GM12878 (cell line): ENCODE measurements around the gene DOCK7. TPM values are rescaled to one million over a fixed set of nuclear protein-coding genes. Genes with fewer than 3 reads are reported as not detected.

ENCODE experiments used
- ATAC-seq: fragments of 200-7000 bp; cut with Tn5 transposase; 3 replicates; pipeline ENCODE4 v1.9.1; 2020; ENCODE audit warnings: mild to moderate bottlenecking, moderate library complexity
- BruUV-seq: library from RNA; stranded (reverse); fragments of 400-500 nt; replicated peaks from 2 replicates; lab custom pipeline; 2021; lab: Mats Ljungman, UMichigan
- CTCF ChIA-PET: fragments of 300-600 bp; sonication (Branson Sonifier 250); formaldehyde crosslinking; extraction: SDS; loops from one replicate; lab custom pipeline; 2021; ENCODE audit warnings: inconsistent platforms; lab: Yijun Ruan, JAX
- POLR2A ChIA-PET: fragments of 350-600 bp; formaldehyde crosslinking; extraction: SDS; loops from one replicate; lab custom pipeline; 2021; ENCODE audit warnings: inconsistent platforms; lab: Charles Lee
- RAD21 ChIA-PET: fragments of 300-600 bp; sonication (Branson Sonifier 250); formaldehyde crosslinking; loops from one replicate; lab custom pipeline; 2023; ENCODE audit warnings: antibody characterized with exemption; ENCODE audit not compliant: unreplicated experiment; lab: Charles Lee
- SMC1A ChIA-PET: fragments of 300-600 bp; sonication (Branson Sonifier 250); formaldehyde crosslinking; loops from one replicate; lab custom pipeline; 2023; ENCODE audit not compliant: unreplicated experiment, uncharacterized antibody; lab: Charles Lee
- DNase-seq: peaks from one replicate; pipeline ENCODE4 v3.0.0-alpha.2; 2011; ENCODE audit warnings: low read depth, low spot score
- FAIRE-seq: peaks from 3 replicates; lab custom pipeline; 2011; peaks lifted over from hg19 to GRCh38; lab: Jason Lieb, UNC
- H2AFZ ChIP-seq: 2 replicates; pipeline ENCODE4 v1.6.0; 2011; ENCODE audit warnings: low read depth, low read length, control low read depth; ENCODE audit not compliant: control insufficient read depth
- H3K27ac ChIP-seq: 2 replicates; pipeline ENCODE4 v1.5.1; 2011; ENCODE audit warnings: control low read depth; ENCODE audit not compliant: control insufficient read depth, insufficient read depth
- H3K27me3 ChIP-seq, 2 experiments: replicated peaks in 1 of 2; 2 replicates each; pipeline versions ENCODE4 v1.6.0 to v1.6.1; 2011; ENCODE audit warnings: low read length in 1 of 2; ENCODE audit not compliant: control insufficient read depth in 2 of 2, insufficient read depth in 2 of 2
- H3K36me3 ChIP-seq, 2 experiments: 2 replicates each; pipeline ENCODE4 v1.5.1; 2011; ENCODE audit warnings: low read length in 1 of 2; ENCODE audit not compliant: control insufficient read depth in 2 of 2, insufficient read depth in 2 of 2
- H3K4me1 ChIP-seq: 2 replicates; pipeline ENCODE4 v1.6.1; 2011; ENCODE audit warnings: mild to moderate bottlenecking, low read length, moderate library complexity, mixed read lengths; ENCODE audit not compliant: control insufficient read depth, insufficient read depth
- H3K4me2 ChIP-seq: 2 replicates; pipeline ENCODE4 v1.6.0; 2011; ENCODE audit warnings: control low read depth; ENCODE audit not compliant: control insufficient read depth, insufficient read depth
- H3K4me3 ChIP-seq: fragments of 200-600 bp; sonication (generic); 2 replicates; pipeline ENCODE4 v1.5.1; 2016
- H3K79me2 ChIP-seq: 2 replicates; pipeline ENCODE4 v1.6.0; 2011; ENCODE audit warnings: low read length; ENCODE audit not compliant: control insufficient read depth, insufficient read depth
- H3K9ac ChIP-seq: 2 replicates; pipeline ENCODE4 v1.8.0; 2011; ENCODE audit warnings: low read length, control low read depth, mixed read lengths; ENCODE audit not compliant: control insufficient read depth, insufficient read depth
- H3K9me3 ChIP-seq: replicated peaks from 3 replicates; pipeline ENCODE4 v1.5.1; 2011; ENCODE audit warnings: mild to moderate bottlenecking, low read length; ENCODE audit not compliant: control insufficient read depth, insufficient read depth
- H4K20me1 ChIP-seq: 2 replicates; pipeline ENCODE4 v1.6.0; 2011; ENCODE audit not compliant: control insufficient read depth, insufficient read depth
- CBX5 ChIP-seq: sonication (generic); IDR thresholded peaks from 2 replicates; pipeline ENCODE4 v1.6.1; 2016; ENCODE audit warnings: low read depth, moderate library complexity, mild to moderate bottlenecking, inconsistent platforms
- CUX1 ChIP-seq: IDR thresholded peaks from 2 replicates; pipeline ENCODE4 v1.6.1; 2012; ENCODE audit warnings: improper control_type of control experiment, low read depth, low read length; ENCODE audit not compliant: insufficient replicate concordance
- MYB ChIP-seq: fragments of 150-350 bp; IDR thresholded peaks from 2 replicates; pipeline ENCODE4 v1.6.1; 2014; ENCODE audit warnings: mild to moderate bottlenecking, low read depth, low read length, borderline replicate concordance
- NFYA ChIP-seq: IDR thresholded peaks from 2 replicates; pipeline ENCODE4 v1.6.1; 2011; ENCODE audit warnings: low read depth, mild to moderate bottlenecking, low read length, improper control_type of control experiment, borderline replicate concordance
- PAX8 ChIP-seq: fragments of 450-650 bp; IDR thresholded peaks from 2 replicates; pipeline ENCODE4 v1.6.1; 2017; ENCODE audit warnings: mild to moderate bottlenecking, moderate library complexity
- SRF ChIP-seq, 2 experiments: IDR thresholded peaks; 2 replicates each; pipeline ENCODE4 v1.6.1; 2011; ENCODE audit warnings: low read depth in 2 of 2, low read length in 2 of 2, mild to moderate bottlenecking in 1 of 2, moderate library complexity in 1 of 2
- TBL1XR1 ChIP-seq: IDR thresholded peaks from 2 replicates; pipeline ENCODE4 v1.6.1; 2012; ENCODE audit warnings: low read depth, low read length, improper control_type of control experiment
- USF2 ChIP-seq: IDR thresholded peaks from 2 replicates; pipeline ENCODE4 v1.6.1; 2011; ENCODE audit warnings: low read depth, low read length, improper control_type of control experiment, borderline replicate concordance
- WGBS: methylation state at CpG from one replicate; pipeline ENCODE4 v1.1.6; 2016; ENCODE audit warnings: low lambda C conversion rate; ENCODE audit not compliant: insufficient replicate concordance, insufficient coverage; ENCODE audit errors: missing lambda C conversion rate; 5-methylcytosine and 5-hydroxymethylcytosine counted together
- in situ Hi-C: fragments of 300-500 bp; cut with MboI; formaldehyde crosslinking; loops from 9 replicates; pipeline ENCODE4 v1.14.3; 2018; ENCODE audit warnings: mixed read lengths
- intact Hi-C: fragments of 100-400 bp; cut with micrococcal nuclease; formaldehyde crosslinking; loops from one replicate; pipeline ENCODE4 v1.14.2; 2022; ENCODE audit not compliant: unreplicated experiment
- polyA plus RNA-seq, 11 experiments: library from polyadenylated mRNA; depleted of rRNA in 4 of 11; unstranded in 6 of 11; stranded (reverse) in 5 of 11; fragments of >200 nt; fragmentation: Nextera tagmentation in 4 of 11; fragmentation: Illumina TruSeq in 1 of 11; extraction: Ambion mirVana in 4 of 11; extraction: Trizol in 1 of 11; gene quantifications; 1 replicate in 1 of 11; 2 replicates in 10 of 11; pipeline versions ENCODE4 v1.2.1 to v1.2.3, GENCODE V29; 2011 to 2016; ENCODE audit warnings: inconsistent platforms in 2 of 11, missing spikeins in 2 of 11, low read depth in 1 of 11
- total RNA-seq, 4 experiments: library from RNA; depleted of rRNA in 3 of 4; stranded (reverse); fragments of >200 nt in 3 of 4; fragmentation: Illumina TruSeq in 1 of 4; extraction: Trizol in 1 of 4; gene quantifications; 2 replicates each; pipeline versions ENCODE4 v1.2.1 to v1.2.3, GENCODE V29; 2013 to 2021
- TF ChIP-seq, protein P1 (sequence below): IDR thresholded peaks from 2 replicates; pipeline ENCODE4 v1.6.1; 2012; ENCODE audit warnings: low read depth, low read length, improper control_type of control experiment

DOCK7 gene
- total and polyA plus RNA-seq, 10 of the 15 experiments (the other 5 are each of a cell fraction or from before 2014, with no cell fraction given), result 4.8 to 34.6 (median 26.9) TPM

DNA sequence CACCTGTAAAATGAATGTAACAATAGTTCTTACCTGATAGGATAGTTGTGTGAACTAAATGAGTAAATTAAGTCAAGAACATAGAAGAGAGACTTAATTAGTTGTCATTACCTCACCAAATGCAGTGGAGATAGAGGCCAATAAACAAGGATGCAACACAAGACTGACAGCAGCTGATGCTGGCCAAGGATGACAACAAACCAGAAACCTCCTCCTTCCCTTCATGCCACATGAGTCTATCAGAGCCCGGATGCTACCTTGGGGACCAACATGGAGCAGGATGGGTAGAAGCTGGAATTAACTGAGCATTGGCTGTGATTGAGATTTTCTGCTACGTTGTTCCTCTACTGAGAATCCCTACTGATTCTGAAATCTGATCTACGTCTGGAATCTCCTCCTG lies 281.6 kb downstream of the DOCK7 start:
- no TSS peak for BruUV-seq
- RAD21 ChIA-PET, result interaction anchor here (4.3 kb wide), 1 partner anchor 231 kb away, joined by 24 read pairs; no protein-coding TSS in a partner anchor
- Histone ChIP-seq H4K20me1 (no peaks in the 10 kb centered on the region), H3K79me2 (no peaks in the 10 kb centered on the region), H3K9ac (no peak overlapping the region), H3K4me3 (no peak overlapping the region), H3K27me3 (no peaks in the 10 kb centered on the region), H3K4me1 (no peaks in the 10 kb centered on the region), H3K36me3 (no peaks in the 10 kb centered on the region), H3K9me3 (no peaks in the 10 kb centered on the region), H2AFZ (no peak overlapping the region), H3K4me2 (no peak overlapping the region), H3K27ac (no peak overlapping the region)
- CTCF ChIA-PET, result interaction anchor here (0.6 to 5.3 kb wide), 7 partner anchors 15 to 340 kb away, joined by 3 to 51 read pairs (median 3); no protein-coding TSS in a partner anchor
- POLR2A ChIA-PET, result no interaction called here
- intact Hi-C loops, result loop anchor here (2.0 to 10.0 kb wide), 2 partner anchors 112 to 324 kb away; no protein-coding TSS in a partner anchor
- SMC1A ChIA-PET, result interaction anchor here (1.1 to 5.0 kb wide), 4 partner anchors 102 to 340 kb away, joined by 3 to 25 read pairs (median 5); no protein-coding TSS in a partner anchor
- in situ Hi-C loops, result loop anchor here (5.0 kb wide), 1 partner anchor 229 kb away; no protein-coding TSS in a partner anchor
- ATAC-seq (no peak), DNase-seq (no peak), FAIRE-seq (no peak)
- TF ChIP-seq CUX1, result no peak
- TF ChIP-seq CBX5, result no peak
- no peak for TF ChIP-seq USF2
- TF ChIP-seq MYB, result no peak
- no peak for TF ChIP-seq NFYA
- TF ChIP-seq, protein P1, sequence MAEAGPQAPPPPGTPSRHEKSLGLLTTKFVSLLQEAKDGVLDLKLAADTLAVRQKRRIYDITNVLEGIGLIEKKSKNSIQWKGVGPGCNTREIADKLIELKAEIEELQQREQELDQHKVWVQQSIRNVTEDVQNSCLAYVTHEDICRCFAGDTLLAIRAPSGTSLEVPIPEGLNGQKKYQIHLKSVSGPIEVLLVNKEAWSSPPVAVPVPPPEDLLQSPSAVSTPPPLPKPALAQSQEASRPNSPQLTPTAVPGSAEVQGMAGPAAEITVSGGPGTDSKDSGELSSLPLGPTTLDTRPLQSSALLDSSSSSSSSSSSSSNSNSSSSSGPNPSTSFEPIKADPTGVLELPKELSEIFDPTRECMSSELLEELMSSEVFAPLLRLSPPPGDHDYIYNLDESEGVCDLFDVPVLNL, result no peak
- TF ChIP-seq SRF (IDR thresholded peaks at IDR 0.05; ENCODE audit: low read depth in 2 of 2, low read length in 2 of 2), result no peak
- no peak for TF ChIP-seq TBL1XR1
- no peak for TF ChIP-seq PAX8
- 15% methylated on average over 3 of the region's 3 CpGs for WGBS
